Kidney epithelial cell (primary cell): Measurements from ENCODE around the gene UBAP2. TPM values are rescaled to one million over a fixed set of nuclear protein-coding genes. Genes with fewer than 3 reads are reported as not detected.

Experiments
- DNase-seq: peaks from one replicate; pipeline ENCODE4 v3.0.0-alpha.2; 2010; ENCODE audit warnings: low read depth
- H3K27me3 ChIP-seq: 2 replicates; pipeline ENCODE4 v1.6.0; 2011; ENCODE audit warnings: low read length; ENCODE audit not compliant: control insufficient read depth, insufficient read depth
- H3K36me3 ChIP-seq: 2 replicates; pipeline ENCODE4 v1.5.1; 2011; ENCODE audit warnings: low read length; ENCODE audit not compliant: control insufficient read depth, insufficient read depth
- H3K4me3 ChIP-seq: 2 replicates; pipeline ENCODE4 v1.5.1; 2011; ENCODE audit warnings: low read depth, mild to moderate bottlenecking, control low read depth, low read length
- total RNA-seq: library from RNA; depleted of rRNA; stranded (reverse); fragments of >200 nt; gene quantifications from 2 replicates; pipeline ENCODE4 v1.2.3, GENCODE V29; 2015
- TF ChIP-seq, protein P1 (sequence below): IDR thresholded peaks from 2 replicates; pipeline ENCODE4 v1.5.1; 2011; ENCODE audit warnings: mild to moderate bottlenecking, moderate library complexity, low read length, control low read depth, inconsistent platforms; ENCODE audit not compliant: insufficient read depth, poor library complexity, severe bottlenecking

Gene UBAP2
- total RNA-seq, 1 donor from 2014 or later: 25.5 TPM

DNA sequence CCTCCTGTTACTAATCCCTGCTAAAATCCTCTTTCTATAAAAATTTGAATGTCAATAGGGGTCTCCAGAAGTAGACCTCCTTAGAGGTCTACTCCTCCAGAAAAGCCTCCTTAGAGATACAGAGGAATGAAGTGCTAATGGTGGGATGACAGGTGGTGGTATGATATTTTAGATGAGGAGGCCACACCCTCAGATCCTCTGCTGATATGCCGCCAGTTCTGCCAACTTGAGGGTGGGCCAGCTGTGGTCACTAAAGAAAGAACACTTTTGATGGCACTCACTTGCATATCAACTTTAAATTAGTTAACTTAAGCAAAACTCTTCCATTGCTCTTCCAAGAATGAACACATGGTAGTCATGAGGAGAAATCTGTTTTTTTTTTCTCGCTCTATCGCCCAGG, 16.9 kb upstream of the UBAP2 start:
- TF ChIP-seq, protein P1, sequence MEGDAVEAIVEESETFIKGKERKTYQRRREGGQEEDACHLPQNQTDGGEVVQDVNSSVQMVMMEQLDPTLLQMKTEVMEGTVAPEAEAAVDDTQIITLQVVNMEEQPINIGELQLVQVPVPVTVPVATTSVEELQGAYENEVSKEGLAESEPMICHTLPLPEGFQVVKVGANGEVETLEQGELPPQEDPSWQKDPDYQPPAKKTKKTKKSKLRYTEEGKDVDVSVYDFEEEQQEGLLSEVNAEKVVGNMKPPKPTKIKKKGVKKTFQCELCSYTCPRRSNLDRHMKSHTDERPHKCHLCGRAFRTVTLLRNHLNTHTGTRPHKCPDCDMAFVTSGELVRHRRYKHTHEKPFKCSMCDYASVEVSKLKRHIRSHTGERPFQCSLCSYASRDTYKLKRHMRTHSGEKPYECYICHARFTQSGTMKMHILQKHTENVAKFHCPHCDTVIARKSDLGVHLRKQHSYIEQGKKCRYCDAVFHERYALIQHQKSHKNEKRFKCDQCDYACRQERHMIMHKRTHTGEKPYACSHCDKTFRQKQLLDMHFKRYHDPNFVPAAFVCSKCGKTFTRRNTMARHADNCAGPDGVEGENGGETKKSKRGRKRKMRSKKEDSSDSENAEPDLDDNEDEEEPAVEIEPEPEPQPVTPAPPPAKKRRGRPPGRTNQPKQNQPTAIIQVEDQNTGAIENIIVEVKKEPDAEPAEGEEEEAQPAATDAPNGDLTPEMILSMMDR: no peak
- no peaks in the 10 kb centered on the region for H3K36me3 ChIP-seq
- H3K4me3 ChIP-seq: no peak overlapping the region
- no peaks in the 10 kb centered on the region for H3K27me3 ChIP-seq
- DNase-seq: no peak

DNA sequence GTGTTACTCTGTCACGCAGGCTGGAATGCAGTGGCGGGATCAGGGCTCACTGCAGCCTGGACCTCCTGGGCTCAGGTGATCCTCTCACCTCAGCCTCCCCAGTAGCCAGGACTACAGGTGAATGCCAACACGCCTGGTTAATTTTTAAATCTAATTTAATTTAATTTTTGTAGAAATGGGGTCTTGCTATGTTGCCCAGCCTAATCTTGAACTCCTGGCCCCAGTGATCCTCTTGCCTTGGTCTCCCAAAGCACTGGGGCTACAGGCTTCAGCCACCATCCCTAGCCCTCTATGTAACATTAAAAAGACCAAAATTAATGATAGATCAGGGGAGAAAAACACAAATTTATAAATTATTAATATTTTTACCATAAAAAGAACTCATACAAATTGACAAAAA, 11.3 kb upstream of the UBAP2 start:
- TF ChIP-seq, protein P1: no peak
- Histone ChIP-seq H3K27me3 (no peaks in the 10 kb centered on the region), H3K36me3 (no peaks in the 10 kb centered on the region), H3K4me3 (no peak overlapping the region)
- no peak for DNase-seq

DNA sequence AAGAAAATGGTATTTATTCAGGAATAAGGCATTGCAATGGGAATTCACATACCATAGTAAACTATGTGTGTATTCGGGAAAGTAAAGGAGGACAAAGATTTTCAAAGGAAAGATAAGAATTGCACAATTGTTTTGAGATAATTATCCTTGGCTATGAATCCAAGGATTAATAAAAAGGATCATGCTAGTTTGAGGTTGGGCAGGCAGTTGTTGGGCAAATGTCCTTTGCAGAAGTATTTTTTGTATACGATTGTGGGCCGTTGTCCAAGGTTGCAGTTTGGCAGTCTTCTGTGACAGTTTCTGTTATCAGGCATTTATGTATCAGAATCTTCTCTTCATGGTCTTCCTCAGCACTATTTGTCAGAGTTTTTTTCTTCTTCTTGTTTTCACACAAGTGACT, 10.6 kb upstream of the UBAP2 start:
- TF ChIP-seq, protein P1: no peak
- no peak for DNase-seq
- H3K4me3 ChIP-seq: no peak overlapping the region
- H3K36me3 ChIP-seq: no peaks in the 10 kb centered on the region
- no peaks in the 10 kb centered on the region for H3K27me3 ChIP-seq

DNA sequence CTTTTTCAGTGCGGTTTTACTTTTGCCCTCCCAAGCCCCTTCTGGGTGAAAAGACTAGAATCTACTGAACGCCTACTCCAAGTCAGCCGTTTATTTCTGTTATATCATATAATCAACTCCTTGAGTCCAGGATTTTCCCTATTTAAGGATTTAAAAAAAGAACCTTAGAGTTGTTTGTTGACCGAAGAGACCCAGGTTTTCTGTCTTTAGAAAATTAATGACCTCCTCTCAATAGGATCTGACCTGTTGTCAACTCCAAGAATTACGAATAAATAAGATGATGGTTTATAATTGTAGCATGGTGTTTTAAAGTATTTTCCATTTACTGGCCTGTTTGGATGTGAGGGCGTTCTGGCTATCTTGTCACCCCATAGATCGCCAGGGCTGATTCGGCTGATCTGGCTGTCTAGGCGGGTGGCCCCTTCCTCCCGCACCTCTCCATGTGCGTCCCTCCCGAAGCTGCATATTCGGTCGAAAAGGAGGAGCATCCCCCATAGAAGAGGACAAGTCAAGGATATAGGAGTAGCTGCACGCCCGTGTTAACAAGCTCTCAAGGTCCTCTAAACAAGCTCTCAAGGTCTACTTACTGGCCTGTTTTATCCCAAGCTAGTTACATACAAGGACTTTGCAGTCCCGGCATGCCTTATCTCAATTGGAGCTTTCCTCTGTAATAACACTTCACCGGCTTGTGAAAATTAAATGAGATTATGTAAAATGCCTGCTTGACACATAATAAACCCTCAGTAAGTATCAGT, 1.1 kb upstream of the UBAP2 start:
- DNase-seq: no peak
- TF ChIP-seq, protein P1: no peak
- no peaks in the 10 kb centered on the region for H3K27me3 ChIP-seq
- H3K36me3 ChIP-seq: no peaks in the 10 kb centered on the region
- H3K4me3 ChIP-seq: peak overlapping the region; percentile 95

DNA sequence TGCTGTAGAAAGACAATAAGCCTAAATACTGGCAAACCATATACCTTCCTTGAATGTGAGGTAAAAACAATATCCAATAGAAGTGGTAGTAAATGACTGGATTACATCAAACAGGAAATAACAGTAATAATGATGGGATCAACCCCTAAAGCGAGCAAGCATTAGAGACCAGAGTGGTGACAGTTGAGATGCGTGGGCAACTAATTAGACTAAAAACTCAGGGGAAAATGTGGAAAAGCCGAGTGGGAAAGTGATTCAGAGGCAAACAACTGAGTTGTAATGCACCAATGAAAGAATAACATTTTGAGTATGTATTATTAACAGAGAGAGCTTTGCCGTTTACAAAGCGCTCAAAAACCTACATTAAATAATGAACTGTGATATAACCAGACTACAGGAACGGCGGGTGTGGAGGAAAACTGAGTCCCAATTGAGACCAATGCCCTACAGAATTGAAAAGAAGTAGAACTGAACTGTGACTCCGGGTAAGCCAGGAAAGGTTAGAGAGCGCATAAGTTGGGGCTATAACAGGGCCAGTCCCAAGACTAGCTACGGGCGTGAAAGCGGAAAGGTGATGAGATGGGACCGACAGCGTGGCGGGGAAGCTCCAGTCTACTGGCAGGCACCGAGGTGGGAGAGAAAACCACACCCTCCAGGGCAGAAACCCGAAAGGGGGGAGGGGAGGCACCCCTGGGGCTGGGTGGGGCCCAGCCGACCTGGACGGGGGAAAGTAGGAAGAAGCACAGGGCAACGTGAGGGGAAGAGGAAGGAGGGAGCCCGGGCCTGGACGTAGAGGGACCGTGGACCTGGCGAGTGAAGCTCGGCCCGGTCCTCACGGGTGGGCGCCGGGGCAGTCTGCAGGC, 592 bp downstream of the UBAP2 start:
- DNase-seq: no peak
- TF ChIP-seq, protein P1: no peak
- Histone ChIP-seq H3K36me3 (no peaks in the 10 kb centered on the region), H3K4me3 (peak overlapping the region; percentile 95), H3K27me3 (no peaks in the 10 kb centered on the region)
